Uterus (tissue), 2 donors: Measurements from ENCODE around the gene CST11.

Experiments
- POLR2A ChIP-seq, 2 donors: fragments of 450-650 bp; IDR thresholded peaks; one replicate each; pipeline ENCODE4 v1.6.1; 2016; ENCODE audit warnings: antibody characterized with exemption in 2 of 2, mild to moderate bottlenecking in 1 of 2, moderate library complexity in 1 of 2
- TF ChIP-seq, protein P1 (sequence below), 4 experiments: fragments of 200-600 bp in 2 of 4; fragments of 450-650 bp in 2 of 4; sonication (generic) in 2 of 4; IDR thresholded peaks; one replicate each; pipeline ENCODE4 v1.5.1; 2016 to 2019; ENCODE audit warnings: antibody characterized with exemption in 4 of 4, mild to moderate bottlenecking in 2 of 4, moderate library complexity in 1 of 4

DNA sequence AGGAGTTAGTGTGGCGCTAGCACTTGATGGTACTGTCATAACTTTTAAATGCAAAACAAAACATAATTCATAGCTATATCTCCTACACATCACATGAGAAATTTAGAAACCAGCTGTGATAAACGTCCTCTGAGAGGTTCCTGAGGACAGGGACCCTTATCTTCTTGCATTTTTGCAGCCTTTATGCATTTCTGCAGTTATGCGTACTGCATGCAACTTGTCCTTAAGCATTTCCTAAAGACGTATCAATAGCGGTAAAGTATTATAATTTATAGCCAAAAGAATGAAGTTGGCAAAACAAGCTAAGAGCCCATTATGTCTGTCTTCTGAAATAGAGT, 33.0 kb downstream of the CST11 start:
- TF ChIP-seq, protein P1, sequence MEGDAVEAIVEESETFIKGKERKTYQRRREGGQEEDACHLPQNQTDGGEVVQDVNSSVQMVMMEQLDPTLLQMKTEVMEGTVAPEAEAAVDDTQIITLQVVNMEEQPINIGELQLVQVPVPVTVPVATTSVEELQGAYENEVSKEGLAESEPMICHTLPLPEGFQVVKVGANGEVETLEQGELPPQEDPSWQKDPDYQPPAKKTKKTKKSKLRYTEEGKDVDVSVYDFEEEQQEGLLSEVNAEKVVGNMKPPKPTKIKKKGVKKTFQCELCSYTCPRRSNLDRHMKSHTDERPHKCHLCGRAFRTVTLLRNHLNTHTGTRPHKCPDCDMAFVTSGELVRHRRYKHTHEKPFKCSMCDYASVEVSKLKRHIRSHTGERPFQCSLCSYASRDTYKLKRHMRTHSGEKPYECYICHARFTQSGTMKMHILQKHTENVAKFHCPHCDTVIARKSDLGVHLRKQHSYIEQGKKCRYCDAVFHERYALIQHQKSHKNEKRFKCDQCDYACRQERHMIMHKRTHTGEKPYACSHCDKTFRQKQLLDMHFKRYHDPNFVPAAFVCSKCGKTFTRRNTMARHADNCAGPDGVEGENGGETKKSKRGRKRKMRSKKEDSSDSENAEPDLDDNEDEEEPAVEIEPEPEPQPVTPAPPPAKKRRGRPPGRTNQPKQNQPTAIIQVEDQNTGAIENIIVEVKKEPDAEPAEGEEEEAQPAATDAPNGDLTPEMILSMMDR (IDR thresholded peaks at IDR 0.05): no peak
- TF ChIP-seq POLR2A (IDR thresholded peaks at IDR 0.05): no peak
